Stimulated activated CD4-positive, alpha-beta T cell treated with anti-CD3 and anti-CD28 coated beads, TNF-alpha, amount 100 ng/mL, for 1 hour (primary cell): ENCODE measurements around the gene SEMA6B.
"Not testable (repeated sequence)": the region's sequence is repeated elsewhere in the genome, so short reads cannot be mapped to it uniquely, and the experiment has no call there.

Source experiments
- DNase-seq, 3 donors: peaks; one replicate each; pipeline ENCODE4 v3.0.0-alpha.2; 2020; ENCODE audit warnings: low read depth in 3 of 3, low spot score in 1 of 3

SEMA6B gene

GRCh38 chr19:4529924-4530522, 29.5 kb downstream of the SEMA6B start:
- no peak for DNase-seq

GRCh38 chr19:4528843-4529242, 30.6 kb downstream of the SEMA6B start:
- no peak for DNase-seq

- DNase-seq = not testable (repeated sequence)
These were observed 32.1 kb downstream of the SEMA6B start for GRCh38 chr19:4527377-4527776.

- no peak for DNase-seq
These were observed 33.9 kb downstream of the SEMA6B start for GRCh38 chr19:4525563-4526002.

- DNase-seq = peak in 2 of 3 donors; percentile 41 to 62
These were observed 34.5 kb downstream of the SEMA6B start for GRCh38 chr19:4524808-4525562.

GRCh38 chr19:4523306-4524110, 36.0 kb downstream of the SEMA6B start:
- peak in 1 of 3 donors; percentile 12 for DNase-seq

- DNase-seq = no peak
These were observed 37.0 kb downstream of the SEMA6B start for GRCh38 chr19:4522291-4523002.

- no peak for DNase-seq
These were observed 37.6 kb downstream of the SEMA6B start for GRCh38 chr19:4521888-4522242.

GRCh38 chr19:4521170-4521887, 38.2 kb downstream of the SEMA6B start:
- no peak for DNase-seq

- no peak for DNase-seq
These were observed 39.8 kb downstream of the SEMA6B start for GRCh38 chr19:4519521-4520277.

GRCh38 chr19:4519172-4519496, 40.4 kb downstream of the SEMA6B start:
- no peak for DNase-seq

GRCh38 chr19:4518345-4519171, 40.9 kb downstream of the SEMA6B start, which contains the start of gene PLIN4:
TSS of gene PLIN4 (minus strand) at chr19:4518486. CDS start at chr19:4518272, 214 bp downstream.
- no peak for DNase-seq

- no peak for DNase-seq
These were observed 41.9 kb downstream of the SEMA6B start for GRCh38 chr19:4517451-4518057.

- DNase-seq = no peak
These were observed 42.6 kb downstream of the SEMA6B start for GRCh38 chr19:4516939-4517300.

- DNase-seq = no peak
These were observed 43.1 kb downstream of the SEMA6B start for GRCh38 chr19:4516199-4516938.

GRCh38 chr19:4515732-4516131, 43.8 kb downstream of the SEMA6B start:
- no peak for DNase-seq

GRCh38 chr19:4513248-4513647, 46.2 kb downstream of the SEMA6B start:
- no peak for DNase-seq

- DNase-seq = no peak
These were observed 47.4 kb downstream of the SEMA6B start for GRCh38 chr19:4512070-4512469.
